GM08714 (cell line): ENCODE data around the gene DHX38.
A peak's percentile ranks its signal among the peaks of the same experiment; 100 is the strongest.
"Not testable (repeated sequence)": the region's sequence is repeated elsewhere in the genome, so short reads cannot be mapped to it uniquely, and the experiment has no call there.

Source experiments
- H3K4me3 ChIP-seq: fragments of 200-500 bp; sonication (Bioruptor generic); 2 replicates; pipeline ENCODE4 v1.5.1; 2014; ENCODE audit warnings: mild to moderate bottlenecking, low read length, inconsistent platforms
- ZNF274 ChIP-seq: IDR thresholded peaks from 2 replicates; pipeline ENCODE4 v1.6.1; 2012; ENCODE audit warnings: mild to moderate bottlenecking, low read depth, low read length

Gene DHX38

GRCh38 chr16:72068930-72069329, 24.7 kb upstream of the DHX38 start:
- TF ChIP-seq ZNF274 = no peak
- H3K4me3 ChIP-seq = no peak overlapping the region

- no peak overlapping the region for H3K4me3 ChIP-seq
- TF ChIP-seq ZNF274 = no peak
These were observed 20.9 kb upstream of the DHX38 start for GRCh38 chr16:72072514-72073342.

- no peak for TF ChIP-seq ZNF274
- H3K4me3 ChIP-seq = no peak overlapping the region
These were observed 20.0 kb upstream of the DHX38 start for GRCh38 chr16:72073560-72074230.

DNA sequence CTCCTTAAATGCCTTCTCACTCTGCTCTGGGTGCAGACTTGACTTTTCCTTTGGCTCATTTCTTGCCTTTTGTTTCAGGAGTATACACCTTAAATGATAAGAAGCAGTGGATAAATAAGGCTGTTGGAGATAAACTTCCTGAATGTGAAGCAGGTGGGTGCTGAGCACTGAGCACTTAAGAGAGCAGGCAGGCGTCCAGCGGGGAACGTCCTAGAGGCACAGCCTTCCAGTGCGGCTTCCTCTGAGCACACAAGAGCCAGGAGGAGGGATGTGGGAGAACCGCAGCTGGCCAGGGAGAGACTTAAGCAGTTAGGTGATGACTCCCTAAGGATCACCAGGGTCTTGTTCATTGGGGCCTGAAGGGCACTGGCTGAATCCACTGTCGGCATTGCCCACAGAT, 18.6 kb upstream of the DHX38 start:
- H3K4me3 ChIP-seq = not testable (repeated sequence)

- not testable (repeated sequence) for H3K4me3 ChIP-seq
These were observed 16.5 kb upstream of the DHX38 start for GRCh38 chr16:72076991-72077706.

- H3K4me3 ChIP-seq = no peak overlapping the region
- no peak for TF ChIP-seq ZNF274
These were observed 9.8 kb upstream of the DHX38 start for GRCh38 chr16:72083778-72084404.

GRCh38 chr16:72084445-72084844, 9.2 kb upstream of the DHX38 start:
- H3K4me3 ChIP-seq = no peak overlapping the region
- TF ChIP-seq ZNF274 = no peak

- no peak overlapping the region for H3K4me3 ChIP-seq
- no peak for TF ChIP-seq ZNF274
These were observed 8.6 kb upstream of the DHX38 start for GRCh38 chr16:72085002-72085401.

DNA sequence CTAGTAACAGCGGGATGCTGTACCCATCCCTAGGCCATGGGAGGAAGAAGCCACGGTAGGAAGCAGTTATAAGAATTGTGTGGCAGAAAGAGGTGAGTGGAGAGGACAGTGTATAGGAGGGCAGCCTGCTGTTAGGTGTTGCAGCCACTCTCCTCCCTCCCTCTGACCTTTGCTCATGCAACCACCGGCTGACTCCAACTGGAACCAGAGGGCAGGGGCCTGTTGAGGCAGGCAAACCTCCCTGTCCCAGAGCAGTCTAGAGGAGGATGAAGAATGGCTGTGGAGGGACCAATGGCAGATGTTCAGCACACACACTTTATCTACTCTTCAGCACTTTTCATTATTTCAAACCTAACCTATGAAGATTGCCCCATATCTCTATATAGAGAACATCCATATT, 2.4 kb upstream of the DHX38 start:
- TF ChIP-seq ZNF274 = no peak
- H3K4me3 ChIP-seq = no peak overlapping the region

DNA sequence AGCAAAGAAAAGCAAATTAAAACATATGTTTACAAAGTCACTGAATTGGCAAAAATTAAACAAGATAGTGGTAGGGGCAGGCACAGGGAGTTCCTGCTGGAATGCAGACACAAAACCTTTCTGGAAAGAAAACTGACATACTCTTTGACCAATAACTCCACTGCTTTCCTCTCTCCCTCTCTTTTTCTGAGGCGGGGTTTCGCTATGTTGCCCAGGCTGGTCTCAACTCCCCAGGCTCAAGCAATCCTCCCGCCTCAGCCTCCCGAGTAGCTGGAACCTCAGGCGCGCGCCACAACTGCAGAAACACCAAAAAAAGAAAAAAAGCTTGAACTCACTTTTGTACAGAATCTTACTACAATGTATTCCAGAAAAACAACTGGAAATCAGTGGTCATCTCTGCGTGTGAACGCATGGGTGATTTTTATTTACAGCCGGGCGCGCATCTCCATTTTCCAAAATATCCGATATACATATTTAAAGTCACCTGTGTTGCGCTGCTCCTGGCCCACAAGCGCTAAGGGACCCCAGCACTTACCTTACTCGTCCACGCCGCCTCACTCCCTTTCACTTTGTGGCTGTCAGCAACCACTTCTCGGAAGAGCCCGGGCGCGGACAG, 707 bp upstream of the DHX38 start:
- no peak for TF ChIP-seq ZNF274
- H3K4me3 ChIP-seq = peak overlapping the region; percentile 76

GRCh38 chr16:72094266-72094610, 591 bp downstream of the DHX38 start:
- no peak for TF ChIP-seq ZNF274
- H3K4me3 ChIP-seq = peak overlapping the region; percentile 92

DNA sequence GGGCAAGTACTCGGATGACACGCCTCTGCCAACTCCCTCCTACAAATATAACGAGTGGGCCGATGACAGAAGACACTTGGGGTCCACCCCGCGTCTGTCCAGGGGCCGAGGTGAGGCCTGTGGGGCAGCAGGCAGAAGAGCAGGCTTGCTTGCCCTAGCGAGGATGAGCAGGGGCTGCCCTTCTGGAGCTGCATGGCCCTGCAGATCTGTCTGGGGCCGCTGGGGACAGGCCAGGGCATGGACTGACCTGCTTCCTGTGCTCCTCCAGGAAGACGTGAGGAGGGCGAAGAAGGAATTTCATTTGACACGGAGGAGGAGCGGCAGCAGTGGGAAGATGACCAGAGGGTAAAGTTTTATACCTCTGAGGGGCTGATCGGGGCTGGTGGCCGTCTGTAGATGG, 5.3 kb downstream of the DHX38 start:
- H3K4me3 ChIP-seq = no peak overlapping the region
- no peak for TF ChIP-seq ZNF274

DNA sequence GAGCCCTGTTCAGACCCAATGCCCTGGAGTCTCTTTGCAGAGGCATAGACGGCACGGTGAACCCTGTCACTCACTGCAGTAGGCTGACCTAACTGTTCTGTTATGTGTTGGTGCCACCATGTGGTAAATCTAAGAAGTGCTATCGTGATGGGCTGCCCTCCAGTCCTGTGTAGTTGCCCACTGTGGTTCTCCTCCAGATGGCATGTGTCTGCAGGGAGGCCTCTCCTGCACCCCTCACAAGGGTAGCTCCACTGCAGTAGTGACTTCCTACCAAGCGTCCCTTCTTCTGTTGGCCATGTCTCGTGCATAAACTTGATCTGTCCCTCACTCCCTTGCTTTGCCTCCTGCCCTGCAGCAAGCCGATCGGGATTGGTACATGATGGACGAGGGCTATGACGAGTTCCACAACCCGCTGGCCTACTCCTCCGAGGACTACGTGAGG, 5.8 kb downstream of the DHX38 start:
- no peak overlapping the region for H3K4me3 ChIP-seq
- TF ChIP-seq ZNF274 = no peak

DNA sequence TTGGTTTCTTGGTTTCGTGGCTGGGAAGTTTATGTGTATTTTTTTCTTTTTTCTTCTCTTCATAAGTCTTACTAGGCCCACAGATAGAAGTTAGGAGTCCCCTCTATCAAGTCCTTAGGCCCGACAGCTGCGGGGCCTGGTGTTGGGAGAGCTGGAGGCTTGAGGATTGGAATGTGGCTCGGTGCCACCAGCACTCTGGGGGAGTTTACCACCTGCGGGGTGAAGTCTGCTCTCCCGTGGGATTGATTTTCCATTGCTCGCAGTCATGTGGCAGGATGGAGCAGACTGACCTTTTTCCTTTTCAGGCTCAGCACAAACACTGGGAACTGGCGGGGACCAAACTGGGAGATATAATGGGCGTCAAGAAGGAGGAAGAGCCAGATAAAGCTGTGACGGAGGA, 7.5 kb downstream of the DHX38 start:
- no peak overlapping the region for H3K4me3 ChIP-seq
- TF ChIP-seq ZNF274 = no peak
